H9 (cell line): ENCODE measurements around the gene ATAD2B. TPM values are rescaled to one million over a fixed set of nuclear protein-coding genes. Genes with fewer than 3 reads are reported as not detected.

Experiments
- DNase-seq: peaks from one replicate; pipeline ENCODE4 v3.0.0-alpha.2; 2017
- H2AFZ ChIP-seq: one replicate; pipeline ENCODE4 v1.6.1; 2013; ENCODE audit warnings: mild to moderate bottlenecking, low read length, control low read depth, moderate library complexity
- H2AK5ac ChIP-seq: 2 replicates; pipeline ENCODE4 v1.6.1; 2013; ENCODE audit warnings: low read length, control low read depth, mixed read lengths; ENCODE audit not compliant: insufficient read length
- H2BK120ac ChIP-seq: one replicate; pipeline ENCODE4 v1.6.1; 2013; ENCODE audit warnings: low read depth, mild to moderate bottlenecking, low read length, control low read depth, inconsistent platforms; ENCODE audit not compliant: poor library complexity, severe bottlenecking
- H2BK12ac ChIP-seq: 2 replicates; pipeline ENCODE4 v1.6.1; 2013; ENCODE audit warnings: low read length, control low read depth, mixed read lengths, low read depth; ENCODE audit not compliant: insufficient read length
- H2BK15ac ChIP-seq: 2 replicates; pipeline ENCODE4 v1.6.1; 2013; ENCODE audit warnings: low read depth, low read length, control low read depth
- H2BK20ac ChIP-seq: one replicate; pipeline ENCODE4 v1.6.1; 2013; ENCODE audit warnings: low read depth, mild to moderate bottlenecking, low read length, control low read depth, inconsistent platforms; ENCODE audit not compliant: poor library complexity, severe bottlenecking
- H2BK5ac ChIP-seq: 2 replicates; pipeline ENCODE4 v1.6.1; 2013; ENCODE audit warnings: low read length, control low read depth, mixed read lengths; ENCODE audit not compliant: insufficient read length
- H3K14ac ChIP-seq: 2 replicates; pipeline ENCODE4 v1.6.1; 2013; ENCODE audit warnings: low read length, control low read depth; ENCODE audit not compliant: insufficient read depth
- H3K18ac ChIP-seq: 2 replicates; pipeline ENCODE4 v1.6.1; 2013; ENCODE audit warnings: low read depth, mild to moderate bottlenecking, mixed read lengths, low read length, control low read depth; ENCODE audit not compliant: insufficient read length
- H3K23ac ChIP-seq: 2 replicates; pipeline ENCODE4 v1.6.1; 2013; ENCODE audit warnings: low read length, control low read depth, mixed read lengths, low read depth; ENCODE audit not compliant: insufficient read length
- H3K23me2 ChIP-seq: 2 replicates; pipeline ENCODE4 v1.6.1; 2013; ENCODE audit warnings: low read depth, mild to moderate bottlenecking, mixed read lengths, low read length, control low read depth; ENCODE audit not compliant: insufficient read length, poor library complexity, severe bottlenecking
- H3K27ac ChIP-seq: 2 replicates; pipeline ENCODE4 v1.5.1; 2013; ENCODE audit warnings: low read length, control low read depth, mixed read lengths, low read depth; ENCODE audit not compliant: insufficient read length
- H3K27me3 ChIP-seq: 2 replicates; pipeline ENCODE4 v1.6.1; 2013; ENCODE audit warnings: low read length, control low read depth, inconsistent platforms; ENCODE audit not compliant: insufficient read depth
- H3K4ac ChIP-seq: 2 replicates; pipeline ENCODE4 v1.6.1; 2013; ENCODE audit warnings: low read depth, mild to moderate bottlenecking, control low read depth, inconsistent platforms, low read length, moderate library complexity
- H3K4me1 ChIP-seq: 2 replicates; pipeline ENCODE4 v1.6.1; 2013; ENCODE audit warnings: low read length, control low read depth, inconsistent platforms; ENCODE audit not compliant: insufficient read depth
- H3K4me2 ChIP-seq: 2 replicates; pipeline ENCODE4 v1.6.1; 2013; ENCODE audit warnings: low read length, control low read depth, mixed read lengths; ENCODE audit not compliant: insufficient read length, insufficient read depth
- H3K56ac ChIP-seq: 2 replicates; pipeline ENCODE4 v1.6.1; 2013; ENCODE audit warnings: low read depth, mild to moderate bottlenecking, mixed read lengths, low read length, control low read depth; ENCODE audit not compliant: insufficient read length
- H3K79me1 ChIP-seq: 2 replicates; pipeline ENCODE4 v1.6.1; 2013; ENCODE audit warnings: low read depth, mild to moderate bottlenecking, moderate library complexity, low read length, control low read depth, inconsistent platforms; ENCODE audit not compliant: insufficient read depth, poor library complexity, severe bottlenecking
- H3K79me2 ChIP-seq: 2 replicates; pipeline ENCODE4 v1.6.1; 2013; ENCODE audit warnings: low read length, control low read depth, inconsistent platforms; ENCODE audit not compliant: insufficient read depth
- H3K9ac ChIP-seq: 2 replicates; pipeline ENCODE4 v1.6.1; 2013; ENCODE audit warnings: low read length, control low read depth, mixed read lengths; ENCODE audit not compliant: insufficient read length; ENCODE audit errors: extremely low read depth
- H3K9me3 ChIP-seq: one replicate; pipeline ENCODE4 v1.6.1; 2013; ENCODE audit warnings: low read depth, low read length, inconsistent platforms; ENCODE audit not compliant: control insufficient read depth
- H3T11ph ChIP-seq: one replicate; pipeline ENCODE4 v1.6.1; 2013; ENCODE audit warnings: mild to moderate bottlenecking, low read length, control low read depth, inconsistent platforms
- H4K20me1 ChIP-seq: one replicate; pipeline ENCODE4 v1.6.1; 2013; ENCODE audit not compliant: control insufficient read depth, insufficient read length, insufficient read depth
- H4K5ac ChIP-seq: 2 replicates; pipeline ENCODE4 v1.6.1; 2013; ENCODE audit warnings: low read depth, mild to moderate bottlenecking, mixed read lengths, low read length, control low read depth; ENCODE audit not compliant: insufficient read length
- H4K8ac ChIP-seq: replicated peaks from 2 replicates; pipeline ENCODE4 v1.6.1; 2013; ENCODE audit warnings: low read length, control low read depth, mixed read lengths, low read depth; ENCODE audit not compliant: insufficient read length
- H4K91ac ChIP-seq: 2 replicates; pipeline ENCODE4 v1.6.1; 2013; ENCODE audit warnings: low read depth, mild to moderate bottlenecking, moderate library complexity, mixed read lengths, low read length, control low read depth; ENCODE audit not compliant: insufficient read length
- H3K27ac Mint-ChIP-seq, 3 experiments: 2 replicates in 2 of 3; 3 replicates in 1 of 3; pipeline ENCODE4 v1.8.0; 2020 to 2021; ENCODE audit warnings: mixed read lengths in 3 of 3, mild to moderate bottlenecking in 1 of 3, moderate library complexity in 1 of 3
- H3K27me3 Mint-ChIP-seq: 2 replicates; pipeline ENCODE4 v1.8.0; 2021; ENCODE audit warnings: low read depth, mild to moderate bottlenecking, moderate library complexity, mixed read lengths
- H3K36me3 Mint-ChIP-seq, 3 experiments: 2 replicates in 2 of 3; 3 replicates in 1 of 3; pipeline ENCODE4 v1.8.0; 2020 to 2021; ENCODE audit warnings: low read depth in 3 of 3, mixed read lengths in 3 of 3; ENCODE audit not compliant: insufficient read depth in 1 of 3
- H3K4me1 Mint-ChIP-seq, 2 experiments: 2 replicates each; pipeline ENCODE4 v1.8.0; 2020; ENCODE audit warnings: mixed read lengths in 2 of 2
- H3K4me3 Mint-ChIP-seq, 2 experiments: 2 replicates in 1 of 2; 3 replicates in 1 of 2; pipeline ENCODE4 v1.8.0; 2020 to 2021; ENCODE audit warnings: mild to moderate bottlenecking in 2 of 2, mixed read lengths in 2 of 2, moderate library complexity in 1 of 2
- H3K9me3 Mint-ChIP-seq, 2 experiments: 2 replicates in 1 of 2; 3 replicates in 1 of 2; pipeline ENCODE4 v1.8.0; 2020; ENCODE audit warnings: mild to moderate bottlenecking in 2 of 2, mixed read lengths in 2 of 2, moderate library complexity in 1 of 2
- WGBS: extraction: QIAGEN DNeasy Blood & Tissue Kit; methylation state at CpG from one replicate; pipeline ENCODE4 v1.1.7; 2013; ENCODE audit warnings: missing lambda C conversion rate, low lambda C conversion rate, mixed read lengths; ENCODE audit not compliant: insufficient read length; ENCODE audit errors: extremely low coverage; 5-methylcytosine and 5-hydroxymethylcytosine counted together
- total RNA-seq: library from RNA; stranded (reverse); gene quantifications from 2 replicates; pipeline ENCODE4 v1.2.1, GENCODE V29; 2021
- TF ChIP-seq, protein P1 (sequence below): fragments of 200-600 bp; sonication (generic); conservative IDR thresholded peaks from 3 replicates; pipeline ENCODE4 v1.8.0; 2021; ENCODE audit warnings: antibody characterized with exemption, mild to moderate bottlenecking

Gene ATAD2B
- total RNA-seq, 1 experiment from 2014 or later: 21.4 TPM

DNA sequence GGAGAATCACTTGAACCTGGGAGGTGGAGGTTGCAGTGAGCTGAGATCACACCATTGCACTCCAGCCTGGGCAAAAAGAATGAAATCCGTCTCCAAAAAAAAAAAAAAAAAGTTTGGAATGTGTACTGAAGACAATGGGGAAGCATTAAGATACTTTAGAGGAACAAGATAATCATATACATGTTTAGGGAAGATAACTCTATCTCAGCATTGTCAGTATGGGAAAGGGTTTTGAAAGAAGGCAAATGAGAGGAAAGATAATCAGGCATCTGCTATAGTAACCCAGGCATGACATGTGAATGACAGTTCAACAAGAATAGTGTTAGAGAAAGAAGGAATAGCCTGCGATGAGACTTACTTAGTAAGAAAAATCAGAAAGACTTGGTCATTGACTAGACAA is 112.0 kb downstream of the ATAD2B start:
- H3K79me1 ChIP-seq: no peaks in the 10 kb centered on the region
- WGBS: no CpG with 5 or more reads among the region's 2 CpGs
- no peaks in the 10 kb centered on the region for H3K9me3 ChIP-seq
- H2BK5ac ChIP-seq: no peak overlapping the region
- H3K4me1 Mint-ChIP-seq: peaks cover 10 to 15% of the 10 kb centered on the region in 2 experiments
- H2BK120ac ChIP-seq: no peak overlapping the region
- H3K4ac ChIP-seq: no peak overlapping the region
- H3K27me3 Mint-ChIP-seq: no peaks in the 10 kb centered on the region
- no peak overlapping the region for H4K8ac ChIP-seq
- peaks cover 0 to 12% (median 4%) of the 10 kb centered on the region in 3 experiments; a peak in 6 of 7 replicates for H3K36me3 Mint-ChIP-seq
- H2BK15ac ChIP-seq: no peak overlapping the region
- H4K5ac ChIP-seq: no peak overlapping the region
- H3K79me2 ChIP-seq: no peaks in the 10 kb centered on the region
- no peaks in the 10 kb centered on the region for H3K23me2 ChIP-seq
- no peak overlapping the region for H3K27ac ChIP-seq
- no peak overlapping the region for H3K56ac ChIP-seq
- no peaks in the 10 kb centered on the region for H3K4me1 ChIP-seq
- no peak overlapping the region for H3T11ph ChIP-seq
- H2AK5ac ChIP-seq: no peak overlapping the region
- H2BK20ac ChIP-seq: no peak overlapping the region
- no peak overlapping the region for H2BK12ac ChIP-seq
- no peak overlapping the region for H3K14ac ChIP-seq
- TF ChIP-seq, protein P1, sequence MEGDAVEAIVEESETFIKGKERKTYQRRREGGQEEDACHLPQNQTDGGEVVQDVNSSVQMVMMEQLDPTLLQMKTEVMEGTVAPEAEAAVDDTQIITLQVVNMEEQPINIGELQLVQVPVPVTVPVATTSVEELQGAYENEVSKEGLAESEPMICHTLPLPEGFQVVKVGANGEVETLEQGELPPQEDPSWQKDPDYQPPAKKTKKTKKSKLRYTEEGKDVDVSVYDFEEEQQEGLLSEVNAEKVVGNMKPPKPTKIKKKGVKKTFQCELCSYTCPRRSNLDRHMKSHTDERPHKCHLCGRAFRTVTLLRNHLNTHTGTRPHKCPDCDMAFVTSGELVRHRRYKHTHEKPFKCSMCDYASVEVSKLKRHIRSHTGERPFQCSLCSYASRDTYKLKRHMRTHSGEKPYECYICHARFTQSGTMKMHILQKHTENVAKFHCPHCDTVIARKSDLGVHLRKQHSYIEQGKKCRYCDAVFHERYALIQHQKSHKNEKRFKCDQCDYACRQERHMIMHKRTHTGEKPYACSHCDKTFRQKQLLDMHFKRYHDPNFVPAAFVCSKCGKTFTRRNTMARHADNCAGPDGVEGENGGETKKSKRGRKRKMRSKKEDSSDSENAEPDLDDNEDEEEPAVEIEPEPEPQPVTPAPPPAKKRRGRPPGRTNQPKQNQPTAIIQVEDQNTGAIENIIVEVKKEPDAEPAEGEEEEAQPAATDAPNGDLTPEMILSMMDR: no peak
- H3K23ac ChIP-seq: no peak overlapping the region
- H4K91ac ChIP-seq: no peak overlapping the region
- no peak overlapping the region for H3K4me3 Mint-ChIP-seq
- no peaks in the 10 kb centered on the region for H3K9me3 Mint-ChIP-seq
- H3K27me3 ChIP-seq: no peaks in the 10 kb centered on the region
- no peak overlapping the region for H2AFZ ChIP-seq
- no peak overlapping the region for H3K18ac ChIP-seq
- no peak overlapping the region for H3K4me2 ChIP-seq
- no peaks in the 10 kb centered on the region for H4K20me1 ChIP-seq
- no peak for DNase-seq
- no peak overlapping the region for H3K9ac ChIP-seq
- no peak overlapping the region for H3K27ac Mint-ChIP-seq
